ENCODE data around the gene ADAR.
A peak's percentile ranks its signal among the peaks of the same experiment; 100 is the strongest.

Gene ADAR

GRCh38 chr1:154584267-154584994 is 23.6 kb downstream of the ADAR start:
- H3K36me3 Mint-ChIP-seq: peaks cover 48% of the 10 kb centered on the region
- no peaks in the 10 kb centered on the region for H3K27me3 Mint-ChIP-seq
- H3K4me3 Mint-ChIP-seq: no peak overlapping the region
- no peaks in the 10 kb centered on the region for H3K9me3 Mint-ChIP-seq
- ATAC-seq (ENCODE audit: low read depth): peak; percentile 81
- H3K27ac Mint-ChIP-seq: peak overlapping the region; percentile 67
- H3K4me1 Mint-ChIP-seq: peaks cover 13% of the 10 kb centered on the region
- no peak for DNase-seq (ENCODE audit: low spot score in 2 of 2)

- no peak overlapping the region for H3K4me3 Mint-ChIP-seq
- peak overlapping the region; percentile 64 for H3K27ac Mint-ChIP-seq
Measured at GRCh38 chr1:154583773-154584172, 24.2 kb downstream of the ADAR start.

GRCh38 chr1:154582885-154583284 is 25.1 kb downstream of the ADAR start:
- H3K4me1 Mint-ChIP-seq: peaks cover 13% of the 10 kb centered on the region
- H3K27me3 Mint-ChIP-seq: no peaks in the 10 kb centered on the region
- ATAC-seq (ENCODE audit: low read depth): no peak
- H3K4me3 Mint-ChIP-seq: no peak overlapping the region
- peaks cover 45% of the 10 kb centered on the region for H3K36me3 Mint-ChIP-seq
- no peaks in the 10 kb centered on the region for H3K9me3 Mint-ChIP-seq
- H3K27ac Mint-ChIP-seq: no peak overlapping the region
- DNase-seq (ENCODE audit: low spot score in 2 of 2): no peak

More at GRCh38 chr1:154583773-154584172, 24.2 kb downstream of the ADAR start:
- DNase-seq (ENCODE audit: low spot score in 2 of 2): no peak
- no peak for ATAC-seq (ENCODE audit: low read depth)
- Mint-ChIP-seq H3K36me3 (peaks cover 48% of the 10 kb centered on the region), H3K9me3 (no peaks in the 10 kb centered on the region), H3K4me1 (peaks cover 13% of the 10 kb centered on the region), H3K27me3 (no peaks in the 10 kb centered on the region)

- H3K4me1 Mint-ChIP-seq: peaks cover 13% of the 10 kb centered on the region
- H3K4me3 Mint-ChIP-seq: no peak overlapping the region
- H3K9me3 Mint-ChIP-seq: no peaks in the 10 kb centered on the region
- ATAC-seq (ENCODE audit: low read depth) (no peak), DNase-seq (ENCODE audit: low spot score in 2 of 2) (no peak)
- no peaks in the 10 kb centered on the region for H3K27me3 Mint-ChIP-seq
- H3K27ac Mint-ChIP-seq: peak overlapping the region; percentile 41
- H3K36me3 Mint-ChIP-seq: peaks cover 35% of the 10 kb centered on the region
Measured at GRCh38 chr1:154581766-154582165, 26.2 kb downstream of the ADAR start.

- Mint-ChIP-seq H3K4me1 (peaks cover 10% of the 10 kb centered on the region), H3K27ac (no peak overlapping the region), H3K4me3 (no peak overlapping the region), H3K36me3 (peaks cover 19% of the 10 kb centered on the region), H3K9me3 (no peaks in the 10 kb centered on the region), H3K27me3 (peaks cover 3% of the 10 kb centered on the region)
- DNase-seq (ENCODE audit: low spot score in 2 of 2) (no peak), ATAC-seq (ENCODE audit: low read depth) (no peak)
Measured at GRCh38 chr1:154579374-154579773, 28.6 kb downstream of the ADAR start.

- H3K27me3 Mint-ChIP-seq: peaks cover 5% of the 10 kb centered on the region
- H3K4me1 Mint-ChIP-seq: peaks cover 6% of the 10 kb centered on the region
- peaks cover 12% of the 10 kb centered on the region for H3K36me3 Mint-ChIP-seq
- H3K4me3 Mint-ChIP-seq: no peak overlapping the region
- H3K9me3 Mint-ChIP-seq: no peaks in the 10 kb centered on the region
- DNase-seq (ENCODE audit: low spot score in 2 of 2) (no peak), ATAC-seq (ENCODE audit: low read depth) (no peak)
- no peak overlapping the region for H3K27ac Mint-ChIP-seq
Measured at GRCh38 chr1:154578058-154578418, 29.9 kb downstream of the ADAR start.

- H3K36me3 Mint-ChIP-seq: peaks cover 12% of the 10 kb centered on the region
- H3K27ac Mint-ChIP-seq: no peak overlapping the region
- H3K27me3 Mint-ChIP-seq: peaks cover 5% of the 10 kb centered on the region
- H3K4me3 Mint-ChIP-seq: no peak overlapping the region
- no peak for DNase-seq (ENCODE audit: low spot score in 2 of 2)
- ATAC-seq (ENCODE audit: low read depth): no peak
- peaks cover 6% of the 10 kb centered on the region for H3K4me1 Mint-ChIP-seq
- H3K9me3 Mint-ChIP-seq: no peaks in the 10 kb centered on the region
Measured at GRCh38 chr1:154577346-154578057, 30.5 kb downstream of the ADAR start.

- H3K36me3 Mint-ChIP-seq: peaks cover 8% of the 10 kb centered on the region
- H3K9me3 Mint-ChIP-seq: no peaks in the 10 kb centered on the region
- no peak for DNase-seq (ENCODE audit: low spot score in 2 of 2)
- ATAC-seq (ENCODE audit: low read depth): no peak
- peaks cover 12% of the 10 kb centered on the region for H3K27me3 Mint-ChIP-seq
- H3K27ac Mint-ChIP-seq: no peak overlapping the region
- H3K4me3 Mint-ChIP-seq: no peak overlapping the region
- peaks cover 6% of the 10 kb centered on the region for H3K4me1 Mint-ChIP-seq
Measured at GRCh38 chr1:154575951-154576566, 31.9 kb downstream of the ADAR start.

- Mint-ChIP-seq H3K27me3 (peaks cover 17% of the 10 kb centered on the region), H3K9me3 (no peaks in the 10 kb centered on the region), H3K27ac (no peak overlapping the region), H3K4me1 (peaks cover 6% of the 10 kb centered on the region), H3K36me3 (peaks cover 10% of the 10 kb centered on the region), H3K4me3 (no peak overlapping the region)
- DNase-seq (ENCODE audit: low spot score in 2 of 2) (no peak), ATAC-seq (ENCODE audit: low read depth) (no peak)
Measured at GRCh38 chr1:154575147-154575927, 32.6 kb downstream of the ADAR start.

GRCh38 chr1:154574716-154575115 is 33.3 kb downstream of the ADAR start:
- H3K36me3 Mint-ChIP-seq: peaks cover 9% of the 10 kb centered on the region
- peak; percentile 29 for ATAC-seq (ENCODE audit: low read depth)
- peaks cover 18% of the 10 kb centered on the region for H3K27me3 Mint-ChIP-seq
- no peak overlapping the region for H3K4me3 Mint-ChIP-seq
- peaks cover 6% of the 10 kb centered on the region for H3K4me1 Mint-ChIP-seq
- no peak overlapping the region for H3K27ac Mint-ChIP-seq
- DNase-seq (ENCODE audit: low spot score in 2 of 2): no peak
- H3K9me3 Mint-ChIP-seq: no peaks in the 10 kb centered on the region

- H3K9me3 Mint-ChIP-seq: no peaks in the 10 kb centered on the region
- H3K4me3 Mint-ChIP-seq: no peak overlapping the region
- peaks cover 20% of the 10 kb centered on the region for H3K27me3 Mint-ChIP-seq
- no peak overlapping the region for H3K27ac Mint-ChIP-seq
- DNase-seq (ENCODE audit: low spot score in 2 of 2) (no peak), ATAC-seq (ENCODE audit: low read depth) (no peak)
- H3K36me3 Mint-ChIP-seq: peaks cover 2% of the 10 kb centered on the region
- peaks cover 6% of the 10 kb centered on the region for H3K4me1 Mint-ChIP-seq
Measured at GRCh38 chr1:154573168-154573510, 34.8 kb downstream of the ADAR start.

- H3K27ac Mint-ChIP-seq: no peak overlapping the region
- H3K27me3 Mint-ChIP-seq: peaks cover 21% of the 10 kb centered on the region
- H3K4me1 Mint-ChIP-seq: peaks cover 6% of the 10 kb centered on the region
- DNase-seq (ENCODE audit: low spot score in 2 of 2) (no peak), ATAC-seq (ENCODE audit: low read depth) (no peak)
- H3K9me3 Mint-ChIP-seq: no peaks in the 10 kb centered on the region
- no peak overlapping the region for H3K4me3 Mint-ChIP-seq
- peaks cover 2% of the 10 kb centered on the region for H3K36me3 Mint-ChIP-seq
Measured at GRCh38 chr1:154572468-154573167, 35.4 kb downstream of the ADAR start.

GRCh38 chr1:154571964-154572288 is 36.1 kb downstream of the ADAR start:
- DNase-seq (ENCODE audit: low spot score in 2 of 2) (no peak), ATAC-seq (ENCODE audit: low read depth) (no peak)
- Mint-ChIP-seq H3K4me1 (peaks cover 8% of the 10 kb centered on the region), H3K4me3 (no peak overlapping the region), H3K9me3 (no peaks in the 10 kb centered on the region), H3K27me3 (peaks cover 25% of the 10 kb centered on the region), H3K36me3 (peaks cover 2% of the 10 kb centered on the region), H3K27ac (no peak overlapping the region)
